ENCODE results near the gene NCDN.

DNA sequence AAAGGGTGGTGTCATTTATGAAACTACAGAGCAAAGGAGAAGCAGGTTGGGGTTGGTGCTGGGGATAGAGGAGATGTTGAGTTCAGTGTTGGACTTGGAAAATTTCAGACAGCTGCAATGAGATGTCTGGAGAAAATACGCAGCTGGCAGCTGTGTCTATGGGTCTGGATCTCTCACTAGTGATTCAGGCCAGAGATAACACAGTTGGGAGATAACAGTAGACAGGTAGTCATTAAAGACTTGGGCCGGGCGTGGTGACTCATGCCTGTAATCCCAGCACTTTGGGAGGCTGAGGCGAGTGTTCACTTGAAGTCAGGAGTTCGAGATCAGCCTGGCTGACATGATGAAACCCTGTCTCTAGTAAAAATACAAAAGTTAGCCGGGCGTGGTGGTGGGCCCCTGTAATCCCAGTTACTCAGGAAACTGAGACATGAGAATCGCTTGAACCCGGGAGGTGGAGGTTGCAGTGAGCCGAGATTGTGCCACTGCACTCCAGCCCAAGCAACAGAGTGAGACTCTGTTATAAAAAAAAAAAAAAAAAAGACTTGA is 13.1 kb downstream of the NCDN start:
- TF ChIP-seq POLR2A (IDR thresholded peaks at IDR 0.05; ENCODE audit: low read depth, low read length) (no peak), TAF1 (IDR thresholded peaks at IDR 0.05; ENCODE audit: low read depth, low read length) (no peak)
